Suprapubic skin (tissue), 4 donors: ENCODE measurements around the gene ASPRV1. TPM values are rescaled to one million over a fixed set of nuclear protein-coding genes. Genes with fewer than 3 reads are reported as not detected.

Source experiments
- DNase-seq, 2 donors: peaks; one replicate each; pipeline ENCODE4 v3.0.0-alpha.2; 2019; ENCODE audit warnings: low spot score in 2 of 2
- H3K27ac ChIP-seq: fragments of 200-600 bp; sonication (generic); one replicate; pipeline ENCODE4 v1.5.1; 2019
- H3K27me3 ChIP-seq: fragments of 200-600 bp; sonication (generic); one replicate; pipeline ENCODE4 v1.5.1; 2019
- H3K36me3 ChIP-seq: fragments of 200-600 bp; sonication (generic); one replicate; pipeline ENCODE4 v1.5.1; 2019
- H3K4me1 ChIP-seq: fragments of 200-600 bp; sonication (generic); one replicate; pipeline ENCODE4 v1.5.1; 2019
- H3K4me3 ChIP-seq: fragments of 200-600 bp; sonication (generic); one replicate; pipeline ENCODE4 v1.5.1; 2019; ENCODE audit warnings: mild to moderate bottlenecking
- H3K9me3 ChIP-seq: fragments of 200-600 bp; sonication (generic); one replicate; pipeline ENCODE4 v1.5.1; 2019
- CTCF ChIP-seq, 2 donors: fragments of 200-600 bp in 1 of 2; fragments of 450-650 bp in 1 of 2; sonication (generic) in 1 of 2; IDR thresholded peaks; one replicate each; pipeline ENCODE4 v1.5.1; 2016 to 2019; ENCODE audit warnings: antibody characterized with exemption in 2 of 2, mild to moderate bottlenecking in 1 of 2, moderate library complexity in 1 of 2
- EP300 ChIP-seq: sonication (generic); formaldehyde crosslinking; IDR thresholded peaks from one replicate; pipeline ENCODE4 v1.6.1; 2017; ENCODE audit warnings: antibody characterized with exemption
- POLR2A ChIP-seq, 2 donors: fragments of 450-650 bp; IDR thresholded peaks; one replicate each; pipeline ENCODE4 v1.6.1; 2017; ENCODE audit warnings: antibody characterized with exemption in 2 of 2, mild to moderate bottlenecking in 2 of 2, moderate library complexity in 2 of 2
- POLR2AphosphoS5 ChIP-seq, 3 donors: sonication (generic); formaldehyde crosslinking; IDR thresholded peaks; one replicate each; pipeline ENCODE4 v1.6.1; 2017; ENCODE audit warnings: antibody characterized with exemption in 3 of 3
- WGBS: methylation state at CpG from one replicate; pipeline ENCODE4 v1.1.5; 2018; 5-methylcytosine and 5-hydroxymethylcytosine counted together
- total RNA-seq, 4 donors: library from RNA; depleted of rRNA; stranded (reverse); fragments of >200 nt; gene quantifications; one replicate each; pipeline ENCODE4 v1.1.0, GENCODE V29; 2016

ASPRV1 gene
- total RNA-seq, 4 donors from 2014 or later: 45.3 to 805 (median 558) TPM

- no peak for TF ChIP-seq CTCF (IDR thresholded peaks at IDR 0.05)
- no peak for TF ChIP-seq EP300
- TF ChIP-seq POLR2AphosphoS5 (IDR thresholded peaks at IDR 0.05): no peak
- no peak for TF ChIP-seq POLR2A (IDR thresholded peaks at IDR 0.05)
Measured at GRCh38 chr2:69965756-69966445, 4.5 kb upstream of the ASPRV1 start.

GRCh38 chr2:69964353-69964841 lies 3.0 kb upstream of the ASPRV1 start:
- Histone ChIP-seq H3K36me3 (no peaks in the 10 kb centered on the region), H3K27ac (no peak overlapping the region), H3K9me3 (no peaks in the 10 kb centered on the region), H3K27me3 (no peaks in the 10 kb centered on the region), H3K4me3 (no peak overlapping the region), H3K4me1 (peaks cover 4% of the 10 kb centered on the region)
- 76% methylated on average over 7 of the region's 7 CpGs for WGBS
- TF ChIP-seq CTCF (IDR thresholded peaks at IDR 0.05): no peak
- no peak for TF ChIP-seq POLR2AphosphoS5 (IDR thresholded peaks at IDR 0.05)
- no peak for TF ChIP-seq POLR2A (IDR thresholded peaks at IDR 0.05)
- peak in 1 of 2 donors; percentile 38 for DNase-seq

More at GRCh38 chr2:69965756-69966445, 4.5 kb upstream of the ASPRV1 start:
- peak in 1 of 2 donors; percentile 44 for DNase-seq
- Histone ChIP-seq H3K27me3 (no peaks in the 10 kb centered on the region), H3K4me3 (no peak overlapping the region), H3K36me3 (no peaks in the 10 kb centered on the region), H3K27ac (no peak overlapping the region), H3K4me1 (peaks cover 4% of the 10 kb centered on the region), H3K9me3 (no peaks in the 10 kb centered on the region)
- 87% methylated on average over 8 of the region's 8 CpGs for WGBS

- 98% methylated on average over 8 of the region's 8 CpGs for WGBS
- no peak overlapping the region for H3K4me3 ChIP-seq
- TF ChIP-seq POLR2A (IDR thresholded peaks at IDR 0.05) (no peak), EP300 (no peak), CTCF (IDR thresholded peaks at IDR 0.05) (no peak), POLR2AphosphoS5 (IDR thresholded peaks at IDR 0.05) (no peak)
- no peaks in the 10 kb centered on the region for H3K27me3 ChIP-seq
- no peaks in the 10 kb centered on the region for H3K36me3 ChIP-seq
- H3K9me3 ChIP-seq: no peaks in the 10 kb centered on the region
- peaks cover 4% of the 10 kb centered on the region for H3K4me1 ChIP-seq
- DNase-seq: no peak
- H3K27ac ChIP-seq: no peak overlapping the region
Measured at GRCh38 chr2:69962986-69963730, 1.7 kb upstream of the ASPRV1 start.

- DNase-seq: no peak
- Histone ChIP-seq H3K27ac (no peak overlapping the region), H3K36me3 (no peaks in the 10 kb centered on the region), H3K27me3 (no peaks in the 10 kb centered on the region), H3K4me3 (no peak overlapping the region), H3K9me3 (no peaks in the 10 kb centered on the region), H3K4me1 (peaks cover 4% of the 10 kb centered on the region)
- WGBS: 93% methylated on average over 6 of the region's 6 CpGs
- TF ChIP-seq CTCF (IDR thresholded peaks at IDR 0.05): no peak
- no peak for TF ChIP-seq POLR2A (IDR thresholded peaks at IDR 0.05)
- TF ChIP-seq EP300: no peak
- no peak for TF ChIP-seq POLR2AphosphoS5 (IDR thresholded peaks at IDR 0.05)
Measured at GRCh38 chr2:69960821-69961220, 610 bp downstream of the ASPRV1 start.

- 74% methylated on average over 5 of the region's 5 CpGs for whole genome bisulfite sequencing
- DNase-seq: no peak
- H3K9me3 ChIP-seq: no peaks in the 10 kb centered on the region
- TF ChIP-seq POLR2AphosphoS5 (IDR thresholded peaks at IDR 0.05): no peak
- TF ChIP-seq POLR2A (IDR thresholded peaks at IDR 0.05): no peak
- no peak for TF ChIP-seq EP300
- no peaks in the 10 kb centered on the region for H3K36me3 ChIP-seq
- H3K27ac ChIP-seq: no peak overlapping the region
- no peak overlapping the region for H3K4me3 ChIP-seq
- no peaks in the 10 kb centered on the region for H3K4me1 ChIP-seq
- H3K27me3 ChIP-seq: no peaks in the 10 kb centered on the region
Measured at GRCh38 chr2:69959425-69959824, 2.0 kb downstream of the ASPRV1 start.
